AG09309 (cell line): ENCODE results near the gene RAVER2.
"Not testable (repeated sequence)": the region's sequence is repeated elsewhere in the genome, so short reads cannot be mapped to it uniquely, and the experiment has no call there.

Experiments
- DNase-seq: peaks from one replicate; pipeline ENCODE4 v3.0.0-alpha.2; 2010; ENCODE audit warnings: low read depth
- H3K4me3 ChIP-seq: 2 replicates; pipeline ENCODE4 v1.5.1; 2011; ENCODE audit warnings: mild to moderate bottlenecking, low read depth, low read length, moderate library complexity; ENCODE audit not compliant: control insufficient read depth
- TF ChIP-seq, protein P1 (sequence below): IDR thresholded peaks from 2 replicates; pipeline ENCODE4 v1.5.1; 2011; ENCODE audit warnings: mild to moderate bottlenecking, low read depth, low read length, inconsistent platforms; ENCODE audit not compliant: insufficient read depth, control insufficient read depth; ENCODE audit errors: missing control alignments

The RAVER2 gene

DNA sequence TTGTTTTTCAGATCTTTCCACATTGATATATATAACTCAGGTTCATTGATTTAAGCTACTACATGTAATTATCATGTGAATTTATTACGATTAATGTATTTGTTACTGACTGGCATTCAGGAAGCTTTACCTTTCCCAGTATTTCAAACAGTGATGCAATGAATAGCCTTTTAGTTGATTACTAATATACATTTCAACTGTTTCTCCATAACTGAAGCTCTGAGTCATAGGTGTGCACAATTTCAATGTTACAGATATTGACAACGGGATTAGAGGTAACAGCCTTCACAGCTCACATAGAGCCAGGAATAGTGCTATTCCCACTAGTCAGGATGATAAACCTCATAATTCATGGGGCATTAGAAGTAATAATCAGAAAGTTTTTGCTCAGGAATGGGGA lies 25.1 kb downstream of the RAVER2 start:
- DNase-seq: no peak
- TF ChIP-seq, protein P1, sequence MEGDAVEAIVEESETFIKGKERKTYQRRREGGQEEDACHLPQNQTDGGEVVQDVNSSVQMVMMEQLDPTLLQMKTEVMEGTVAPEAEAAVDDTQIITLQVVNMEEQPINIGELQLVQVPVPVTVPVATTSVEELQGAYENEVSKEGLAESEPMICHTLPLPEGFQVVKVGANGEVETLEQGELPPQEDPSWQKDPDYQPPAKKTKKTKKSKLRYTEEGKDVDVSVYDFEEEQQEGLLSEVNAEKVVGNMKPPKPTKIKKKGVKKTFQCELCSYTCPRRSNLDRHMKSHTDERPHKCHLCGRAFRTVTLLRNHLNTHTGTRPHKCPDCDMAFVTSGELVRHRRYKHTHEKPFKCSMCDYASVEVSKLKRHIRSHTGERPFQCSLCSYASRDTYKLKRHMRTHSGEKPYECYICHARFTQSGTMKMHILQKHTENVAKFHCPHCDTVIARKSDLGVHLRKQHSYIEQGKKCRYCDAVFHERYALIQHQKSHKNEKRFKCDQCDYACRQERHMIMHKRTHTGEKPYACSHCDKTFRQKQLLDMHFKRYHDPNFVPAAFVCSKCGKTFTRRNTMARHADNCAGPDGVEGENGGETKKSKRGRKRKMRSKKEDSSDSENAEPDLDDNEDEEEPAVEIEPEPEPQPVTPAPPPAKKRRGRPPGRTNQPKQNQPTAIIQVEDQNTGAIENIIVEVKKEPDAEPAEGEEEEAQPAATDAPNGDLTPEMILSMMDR: no peak
- H3K4me3 ChIP-seq: no peak overlapping the region

DNA sequence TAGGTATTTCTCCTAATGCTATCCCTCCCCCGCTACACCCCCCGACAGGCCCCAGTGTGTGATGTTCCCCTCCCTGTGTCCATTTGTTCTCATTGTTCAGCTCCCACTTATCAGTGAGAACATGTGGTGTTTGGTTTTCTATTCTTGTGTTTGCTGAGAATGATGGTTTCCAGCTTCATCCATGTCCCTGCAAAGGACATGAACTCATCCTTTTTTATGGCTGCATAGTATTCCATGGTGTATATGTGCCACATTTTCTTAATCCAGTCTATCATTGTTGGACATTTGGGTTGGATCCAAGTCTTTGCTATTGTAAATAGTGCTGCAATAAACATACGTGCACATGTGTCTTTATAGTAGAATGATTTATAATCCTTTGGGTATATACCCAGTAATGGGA lies 28.4 kb downstream of the RAVER2 start:
- DNase-seq: not testable (repeated sequence)

DNA sequence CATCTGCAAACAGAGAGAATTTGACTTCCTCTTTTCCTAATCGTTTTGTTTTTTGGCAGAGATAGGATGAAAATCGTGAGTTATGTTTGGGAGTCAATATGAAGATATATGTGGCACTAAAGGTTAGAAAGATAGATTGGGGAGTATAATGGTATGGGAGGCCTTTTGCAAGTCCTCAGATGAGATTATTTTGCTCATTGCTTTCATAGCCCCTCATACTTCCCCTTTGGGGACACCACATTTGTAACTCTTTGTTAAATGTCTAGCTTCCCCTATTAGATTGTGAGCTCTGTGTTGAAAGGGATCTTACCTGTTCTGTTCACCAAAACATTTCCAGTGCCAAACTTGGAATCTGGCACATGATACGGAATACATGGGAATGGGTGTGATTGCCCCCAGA lies 30.2 kb downstream of the RAVER2 start:
- DNase-seq: no peak
- no peak overlapping the region for H3K4me3 ChIP-seq
- TF ChIP-seq, protein P1: no peak

More for the DNA sequence above, 28.4 kb downstream of the RAVER2 start:
- H3K4me3 ChIP-seq: not testable (repeated sequence)

GRCh38 chr1:64782044-64782443 lies 37.2 kb downstream of the RAVER2 start:
- not testable (repeated sequence) for DNase-seq, H3K4me3 ChIP-seq

DNA sequence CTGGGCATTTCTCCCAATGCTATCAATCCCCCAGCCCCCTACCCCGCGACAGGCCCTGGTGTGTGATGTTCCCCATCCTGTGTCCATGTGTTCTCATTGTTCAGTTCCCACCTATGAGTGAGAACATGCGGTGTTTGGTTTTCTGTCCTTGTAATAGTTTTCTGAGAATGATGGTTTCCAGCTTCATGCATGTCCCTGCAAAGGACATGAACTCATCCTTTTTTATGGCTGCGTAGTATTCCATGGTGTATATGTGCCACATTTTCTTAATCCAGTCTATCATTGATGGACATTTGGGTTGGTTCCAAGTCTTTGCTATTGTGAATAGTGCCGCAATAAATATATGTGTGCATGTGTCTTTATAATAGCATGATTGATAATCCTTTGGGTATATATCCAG lies 38.0 kb downstream of the RAVER2 start:
- not testable (repeated sequence) for DNase-seq, H3K4me3 ChIP-seq

DNA sequence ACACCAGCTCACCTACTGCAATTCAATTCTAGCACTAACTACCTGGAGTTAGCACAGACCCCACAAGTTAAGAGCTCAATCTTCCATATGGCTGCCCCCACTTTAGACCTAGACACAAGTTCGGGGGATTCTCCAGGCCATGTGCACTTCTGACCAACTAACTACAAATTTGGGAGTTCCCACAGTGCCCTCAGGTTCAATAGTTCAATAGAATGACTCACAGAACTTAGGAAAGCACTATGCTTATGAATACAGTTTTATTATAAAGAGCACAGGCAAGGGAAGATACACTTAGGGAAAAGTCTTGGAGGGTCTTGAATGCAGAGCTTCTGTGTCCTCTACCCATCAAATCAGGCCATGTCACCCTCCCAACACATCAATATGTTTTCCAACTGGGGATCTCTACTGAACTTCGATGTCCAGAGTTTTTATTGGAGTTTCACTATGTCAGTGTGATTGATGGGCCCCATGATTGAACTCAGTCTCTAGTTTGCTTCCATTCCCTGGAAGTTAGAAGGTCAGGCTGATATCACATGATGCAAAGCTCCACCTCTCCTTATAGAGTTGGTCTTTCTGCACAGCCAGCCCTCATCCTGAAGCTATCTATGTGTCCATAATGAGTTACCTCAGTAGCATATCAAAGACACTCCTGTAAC lies 46.1 kb downstream of the RAVER2 start:
- TF ChIP-seq, protein P1: no peak
- no peak for DNase-seq
- H3K4me3 ChIP-seq: no peak overlapping the region

GRCh38 chr1:64798872-64799271 lies 54.0 kb downstream of the RAVER2 start:
- H3K4me3 ChIP-seq: no peak overlapping the region
- TF ChIP-seq, protein P1: no peak
- DNase-seq: no peak

GRCh38 chr1:64801851-64802523 lies 57.1 kb downstream of the RAVER2 start:
- no peak for DNase-seq
- TF ChIP-seq, protein P1: no peak
- H3K4me3 ChIP-seq: no peak overlapping the region
